ENCODE results near the gene NECTIN4.
A peak's percentile ranks its signal among the peaks of the same experiment; 100 is the strongest.

Gene NECTIN4

GRCh38 chr1:161111527-161111926 lies 22.2 kb upstream of the NECTIN4 start:
- no peak for DNase-seq (ENCODE audit: low read depth, low spot score)

- DNase-seq (ENCODE audit: low read depth, low spot score): no peak
Observed at GRCh38 chr1:161111117-161111516, 21.8 kb upstream of the NECTIN4 start.

- DNase-seq (ENCODE audit: low read depth, low spot score): no peak
Observed at GRCh38 chr1:161106431-161106830, 17.1 kb upstream of the NECTIN4 start.

- no peak for DNase-seq (ENCODE audit: low read depth, low spot score)
Observed at GRCh38 chr1:161100556-161100955, 11.2 kb upstream of the NECTIN4 start.

GRCh38 chr1:161099090-161099802 lies 9.9 kb upstream of the NECTIN4 start:
- DNase-seq (ENCODE audit: low read depth, low spot score): no peak

GRCh38 chr1:161098210-161099068 lies 9.1 kb upstream of the NECTIN4 start, which contains the start of gene KLHDC9:
Gene KLHDC9 (plus strand): TSS chr1:161098361. CDS start chr1:161098536, 175 bp downstream.
- peak; percentile 95 for DNase-seq (ENCODE audit: low read depth, low spot score)

GRCh38 chr1:161096530-161096929 lies 7.2 kb upstream of the NECTIN4 start:
- DNase-seq (ENCODE audit: low read depth, low spot score): no peak

GRCh38 chr1:161096015-161096414 lies 6.7 kb upstream of the NECTIN4 start:
- DNase-seq (ENCODE audit: low read depth, low spot score): no peak

GRCh38 chr1:161095230-161095629 lies 5.9 kb upstream of the NECTIN4 start:
- DNase-seq (ENCODE audit: low read depth, low spot score): no peak

GRCh38 chr1:161094481-161094880 lies 5.1 kb upstream of the NECTIN4 start:
- no peak for DNase-seq (ENCODE audit: low read depth, low spot score)

GRCh38 chr1:161092621-161093028 lies 3.3 kb upstream of the NECTIN4 start:
- no peak for DNase-seq (ENCODE audit: low read depth, low spot score)

- no peak for DNase-seq (ENCODE audit: low read depth, low spot score)
Observed at GRCh38 chr1:161091796-161092507, 2.6 kb upstream of the NECTIN4 start.

GRCh38 chr1:161091093-161091492 lies 1.7 kb upstream of the NECTIN4 start:
- DNase-seq (ENCODE audit: low read depth, low spot score): no peak

GRCh38 chr1:161090617-161091016 lies 1.3 kb upstream of the NECTIN4 start:
- no peak for DNase-seq (ENCODE audit: low read depth, low spot score)

GRCh38 chr1:161089938-161090337 lies 580 bp upstream of the NECTIN4 start:
- DNase-seq (ENCODE audit: low read depth, low spot score): no peak

- DNase-seq (ENCODE audit: low read depth, low spot score): no peak
Observed at GRCh38 chr1:161088587-161089110, 709 bp downstream of the NECTIN4 start.

- no peak for DNase-seq (ENCODE audit: low read depth, low spot score)
Observed at GRCh38 chr1:161086457-161086856, 2.9 kb downstream of the NECTIN4 start.

- DNase-seq (ENCODE audit: low read depth, low spot score): peak; percentile 63
Observed at GRCh38 chr1:161085165-161085564, 4.2 kb downstream of the NECTIN4 start.

GRCh38 chr1:161084597-161084988 lies 4.8 kb downstream of the NECTIN4 start:
- peak; percentile 41 for DNase-seq (ENCODE audit: low read depth, low spot score)

- DNase-seq (ENCODE audit: low read depth, low spot score): no peak
Observed at GRCh38 chr1:161083748-161084596, 5.4 kb downstream of the NECTIN4 start.

All from ELF-1 (cell line).